Upper lobe of left lung (tissue), 4 donors: ENCODE measurements around the gene RNFT2.

Experiments
- EP300 ChIP-seq, 4 donors: sonication (generic); formaldehyde crosslinking; IDR thresholded peaks; one replicate each; pipeline ENCODE4 v1.5.1; 2017; ENCODE audit warnings: antibody characterized with exemption in 4 of 4, control low read depth in 2 of 4
- POLR2AphosphoS5 ChIP-seq, 2 donors: sonication (generic); formaldehyde crosslinking; IDR thresholded peaks; one replicate each; pipeline ENCODE4 v1.5.1; 2017; ENCODE audit warnings: antibody characterized with exemption in 2 of 2

DNA sequence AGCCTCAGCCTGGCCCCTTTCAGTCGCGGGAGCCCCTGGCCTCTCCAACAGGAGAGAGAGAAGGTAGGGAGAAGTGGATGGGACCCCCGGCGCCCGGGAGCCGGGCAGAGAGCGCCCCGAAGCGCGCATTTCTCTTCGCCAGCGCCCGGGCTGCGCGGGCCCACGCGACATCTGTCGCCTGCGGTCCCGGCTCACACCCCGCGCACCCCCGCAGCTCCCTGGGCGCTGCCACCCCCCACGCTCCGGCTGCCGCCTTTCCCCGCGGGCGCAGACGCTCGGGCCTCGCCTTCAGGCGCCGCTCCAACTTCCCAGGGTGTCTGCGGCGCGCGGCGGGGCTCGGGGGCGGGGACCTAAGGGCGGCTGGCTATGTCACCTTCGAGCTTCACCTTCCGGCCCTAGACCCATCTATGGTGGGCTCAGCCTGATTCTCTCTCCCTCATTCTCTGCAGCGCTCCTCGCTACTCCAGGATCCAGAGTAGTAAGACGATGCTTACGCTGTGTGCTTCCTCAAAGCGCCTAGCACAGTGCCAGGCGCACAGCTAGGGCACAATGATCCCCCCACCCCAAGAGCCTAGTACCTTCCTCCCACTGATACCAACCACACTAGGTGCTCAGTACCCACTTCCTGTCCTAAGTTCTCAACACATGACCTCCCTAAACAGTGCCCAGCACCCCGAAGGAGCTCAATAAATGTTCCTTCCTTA, 141.5 kb downstream of the RNFT2 start:
- TF ChIP-seq POLR2AphosphoS5 (IDR thresholded peaks at IDR 0.05) = no peak
- no peak for TF ChIP-seq EP300 (IDR thresholded peaks at IDR 0.05)
